PC-9 (cell line): Measurements from ENCODE around the gene LRP2.

Experiments used
- CTCF ChIP-seq: fragments of 200-600 bp; sonication (generic); conservative IDR thresholded peaks from 2 replicates; pipeline ENCODE4 v1.6.1; 2017; ENCODE audit warnings: mixed run types, antibody characterized with exemption, mild to moderate bottlenecking, moderate library complexity
- EZH2 ChIP-seq: fragments of 200-600 bp; sonication (generic); IDR thresholded peaks from 2 replicates; pipeline ENCODE4 v1.8.0; 2017; ENCODE audit warnings: antibody characterized with exemption, low read depth

GRCh38 chr2:169225233-169225750, 137.0 kb downstream of the LRP2 start:
- no peak for TF ChIP-seq CTCF
- no peak for TF ChIP-seq EZH2
